ENCODE measurements around the gene EOLA2. TPM values are rescaled to one million over a fixed set of nuclear protein-coding genes. Genes with fewer than 3 reads are reported as not detected.
A peak's percentile ranks its signal among the peaks of the same experiment; 100 is the strongest.
"Not testable (repeated sequence)": the region's sequence is repeated elsewhere in the genome, so short reads cannot be mapped to it uniquely, and the experiment has no call there.

Gene EOLA2
- total and polyA plus RNA-seq, 9 of the 15 experiments (the other 6 are each of a cell fraction or from before 2014, with no cell fraction given), result 27.7 to 61.5 (median 44.3) TPM

- H3K9me3 ChIP-seq (replicated peaks; ENCODE audit: control insufficient read depth, insufficient read depth, low read depth, low read length); CTCF ChIA-PET (ENCODE audit: low intra/inter-chr PET ratio); DNase-seq (ENCODE audit: extremely low read depth in 1 of 4, low spot score in 3 of 4); H3K9me1 ChIP-seq (ENCODE audit: control insufficient read depth, insufficient read depth, low read length); H2AFZ ChIP-seq (ENCODE audit: low read depth, low read length); intact Hi-C loops (cut with micrococcal nuclease); H3K4me1 ChIP-seq (replicated peaks in 1 of 2; ENCODE audit: control insufficient read depth in 2 of 2, insufficient read depth in 2 of 2, low read length in 2 of 2); BruUV-seq (replicated peaks); H3K4me3 ChIP-seq; H3K27me3 ChIP-seq (ENCODE audit: control insufficient read depth in 2 of 2, insufficient read depth in 2 of 2, low read length in 2 of 2); H3K27ac ChIP-seq (ENCODE audit: extremely low read depth, low read depth, low read length); ATAC-seq; H3K4me2 ChIP-seq (ENCODE audit: insufficient read depth, low read length); H3K9ac ChIP-seq (ENCODE audit: insufficient read depth in 1 of 2, low read depth in 2 of 2, low read length in 2 of 2); FAIRE-seq; POLR2A ChIA-PET; H4K20me1 ChIP-seq (replicated peaks; ENCODE audit: control insufficient read depth, insufficient read depth, low read length); H3K36me3 ChIP-seq (ENCODE audit: control insufficient read depth, insufficient read depth, low read length); H3K79me2 ChIP-seq (ENCODE audit: control insufficient read depth, insufficient read depth, low read length): not testable (repeated sequence)
- 78% methylated on average over 6 of the region's 11 CpGs for WGBS (ENCODE audit: insufficient coverage, low coverage, missing lambda C conversion rate)
- in situ Hi-C loops (cut with MboI), result loop anchor here (10.0 kb wide), 1 partner anchor 410 kb away; no protein-coding TSS in a partner anchor
- TF ChIP-seq ZNF263 (CRISPR knock-in tag; IDR thresholded peaks at IDR 0.05; ENCODE audit: borderline replicate concordance), result peak; percentile 63
These were observed 6.9 kb upstream of the EOLA2 start for GRCh38 chrX:149945087-149945670.

- not testable (repeated sequence) for ATAC-seq; H3K27ac ChIP-seq (ENCODE audit: extremely low read depth, low read depth, low read length)
- in situ Hi-C loops (cut with MboI), result loop anchor here (10.0 kb wide), 1 partner anchor 406 kb away; no protein-coding TSS in a partner anchor
- 0 out of 2 replicates have a peak, but pooled peaks have one; percentile 31 for TF ChIP-seq SMC3 (conservative IDR thresholded peaks at IDR 0.05; ENCODE audit: insufficient read depth, low read depth, low read length)
- 0 out of 2 replicates have a peak, but pooled peaks have one; percentile 3 for TF ChIP-seq AFF4 (CRISPR knock-in tag; IDR thresholded peaks at IDR 0.05)
- peak; percentile 72; the same call in 1 of the 2 replicates for TF ChIP-seq E2F3 (CRISPR knock-in tag; IDR thresholded peaks at IDR 0.05)
- peak; percentile 86 for TF ChIP-seq E2F4 (CRISPR knock-in tag; IDR thresholded peaks at IDR 0.05; ENCODE audit: low read depth)
- peak; percentile 56 to 64 (median 56); a peak in 5 of 6 replicates for TF ChIP-seq CTCF (IDR thresholded peaks at IDR 0.05 in 2 of 3, conservative IDR thresholded peaks at IDR 0.05 in 1 of 3; ENCODE audit: insufficient read depth in 2 of 3, low read depth in 1 of 3, low read length in 3 of 3)
These were observed 2.4 kb upstream of the EOLA2 start for GRCh38 chrX:149940674-149941024.

More at GRCh38 chrX:149940674-149941024, 2.4 kb upstream of the EOLA2 start:
- Histone ChIP-seq H3K4me2 (ENCODE audit: insufficient read depth, low read length) (peak overlapping the region; percentile 41), H3K9ac (ENCODE audit: insufficient read depth in 1 of 2, low read depth in 2 of 2, low read length in 2 of 2) (peak overlapping the region in 1 of 2 experiments; percentile 47; a peak in 2 of 4 replicates), H3K79me2 (ENCODE audit: control insufficient read depth, insufficient read depth, low read length) (peaks cover 13% of the 10 kb centered on the region), H2AFZ (ENCODE audit: low read depth, low read length) (peak overlapping the region; percentile 51; the same call in 1 of the 2 replicates), H3K4me1 (replicated peaks in 1 of 2; ENCODE audit: control insufficient read depth in 2 of 2, insufficient read depth in 2 of 2, low read length in 2 of 2) (peaks cover 0 to 15% of the 10 kb centered on the region in 2 experiments; a peak in 2 of 5 replicates)
- H3K9me3 ChIP-seq (replicated peaks; ENCODE audit: control insufficient read depth, insufficient read depth, low read depth, low read length); H4K20me1 ChIP-seq (replicated peaks; ENCODE audit: control insufficient read depth, insufficient read depth, low read length); H3K27me3 ChIP-seq (ENCODE audit: control insufficient read depth in 2 of 2, insufficient read depth in 2 of 2, low read length in 2 of 2); H3K4me3 ChIP-seq; FAIRE-seq; intact Hi-C loops (cut with micrococcal nuclease); CTCF ChIA-PET (ENCODE audit: low intra/inter-chr PET ratio); H3K36me3 ChIP-seq (ENCODE audit: control insufficient read depth, insufficient read depth, low read length); BruUV-seq (replicated peaks); DNase-seq (ENCODE audit: extremely low read depth in 1 of 4, low spot score in 3 of 4); H3K9me1 ChIP-seq (ENCODE audit: control insufficient read depth, insufficient read depth, low read length): not testable (repeated sequence)
- WGBS (ENCODE audit: insufficient coverage, low coverage, missing lambda C conversion rate), result 0% methylated on average over 5 of the region's 11 CpGs
- POLR2A ChIA-PET, result interaction anchor here (0.6 to 0.8 kb wide), 2 partner anchors 327 to 1048 kb away, joined by 3 read pairs; no protein-coding TSS in a partner anchor

Data from K562 (cell line).